Caco-2 (cell line): ENCODE results near the gene DNAJC21. TPM values are rescaled to one million over a fixed set of nuclear protein-coding genes. Genes with fewer than 3 reads are reported as not detected.

Experiments used
- BruUV-seq: library from RNA; stranded (reverse); fragments of 400-500 nt; replicated peaks from 2 replicates; lab custom pipeline; 2021; lab: Mats Ljungman, UMichigan
- CTCF ChIA-PET: fragments of 300-600 bp; sonication (Branson Sonifier 250); formaldehyde crosslinking; loops from one replicate; lab custom pipeline; 2022; ENCODE audit warnings: antibody characterized with exemption; lab: Charles Lee
- POLR2A ChIA-PET: fragments of 300-600 bp; sonication (Branson Sonifier 250); formaldehyde crosslinking; loops from one replicate; lab custom pipeline; 2022; ENCODE audit warnings: antibody characterized with exemption; lab: Charles Lee
- DNase-seq, 2 experiments: peaks; one replicate each; pipeline versions ENCODE4 v3.0.0 to v3.0.0-alpha.2; 2020 to 2022
- H3K27me3 ChIP-seq: replicated peaks from 2 replicates; pipeline ENCODE4 v1.6.0; 2011; ENCODE audit warnings: low read length; ENCODE audit not compliant: control insufficient read depth, insufficient read depth
- H3K36me3 ChIP-seq: 2 replicates; pipeline ENCODE4 v1.5.1; 2011; ENCODE audit warnings: low read length; ENCODE audit not compliant: control insufficient read depth, insufficient read depth
- H3K4me1 ChIP-seq: fragments of 250-450 bp; sonication (Bioruptor Pico); 2 replicates; pipeline ENCODE4 v1.5.1; 2020; ENCODE audit warnings: mild to moderate bottlenecking
- H3K4me3 ChIP-seq: 2 replicates; pipeline ENCODE4 v1.5.1; 2011; ENCODE audit warnings: low read depth, mild to moderate bottlenecking, control low read depth, low read length
- H3K9me3 ChIP-seq: fragments of 250-450 bp; sonication (Bioruptor Pico); 2 replicates; pipeline ENCODE4 v1.5.1; 2020; ENCODE audit warnings: mild to moderate bottlenecking, moderate library complexity
- H3K27ac Mint-ChIP-seq: one replicate; pipeline ENCODE4 v1.8.0; 2022; ENCODE audit warnings: mixed read lengths; ENCODE audit not compliant: unreplicated experiment
- H3K27me3 Mint-ChIP-seq: one replicate; pipeline ENCODE4 v1.8.0; 2022; ENCODE audit warnings: mixed read lengths; ENCODE audit not compliant: insufficient read depth, unreplicated experiment
- H3K36me3 Mint-ChIP-seq: one replicate; pipeline ENCODE4 v1.8.0; 2022; ENCODE audit warnings: mild to moderate bottlenecking, mixed read lengths; ENCODE audit not compliant: insufficient read depth, unreplicated experiment
- H3K4me1 Mint-ChIP-seq: one replicate; pipeline ENCODE4 v1.8.0; 2022; ENCODE audit warnings: low read depth, mixed read lengths; ENCODE audit not compliant: unreplicated experiment
- H3K4me3 Mint-ChIP-seq: one replicate; pipeline ENCODE4 v1.8.0; 2022; ENCODE audit warnings: mild to moderate bottlenecking, moderate library complexity, mixed read lengths; ENCODE audit not compliant: unreplicated experiment
- H3K9me3 Mint-ChIP-seq: one replicate; pipeline ENCODE4 v1.8.0; 2022; ENCODE audit warnings: mixed read lengths; ENCODE audit not compliant: unreplicated experiment
- CTCF ChIP-seq, 2 experiments: fragments of 200-600 bp in 1 of 2; IDR thresholded peaks; 1 replicate in 1 of 2; 2 replicates in 1 of 2; pipeline versions ENCODE4 v1.5.1 to v1.8.0; 2011 to 2022; ENCODE audit warnings: antibody characterized with exemption in 1 of 2, control low read depth in 1 of 2, inconsistent platforms in 1 of 2, low read depth in 1 of 2, low read length in 1 of 2, mild to moderate bottlenecking in 1 of 2, moderate library complexity in 1 of 2; ENCODE audit not compliant: insufficient read depth in 1 of 2, severe bottlenecking in 1 of 2, unreplicated experiment in 1 of 2
- intact Hi-C: fragments of 100-400 bp; cut with micrococcal nuclease; formaldehyde crosslinking; loops from one replicate; pipeline ENCODE4 v1.10.0; 2022; ENCODE audit not compliant: unreplicated experiment
- total RNA-seq: library from RNA; stranded (reverse); gene quantifications from 2 replicates; pipeline ENCODE4 v1.2.3, GENCODE V29; 2022

Gene DNAJC21
- total RNA-seq, 1 experiment from 2014 or later, result 66.0 TPM

GRCh38 chr5:34976347-34976746, 47.0 kb downstream of the DNAJC21 start:
- peaks cover 7% of the 10 kb centered on the region for H3K4me1 Mint-ChIP-seq
- no peaks in the 10 kb centered on the region for H3K36me3 Mint-ChIP-seq
- ChIA-PET POLR2A (no interaction called here), CTCF (no interaction called here)
- Histone ChIP-seq H3K9me3 (no peaks in the 10 kb centered on the region; the same call in 1 of the 2 replicates), H3K4me3 (no peak overlapping the region), H3K36me3 (no peaks in the 10 kb centered on the region), H3K27me3 (no peaks in the 10 kb centered on the region), H3K4me1 (no peaks in the 10 kb centered on the region)
- BruUV-seq, result no TSS peak
- intact Hi-C loops, result no loop called here
- H3K27ac Mint-ChIP-seq, result no peak overlapping the region
- H3K27me3 Mint-ChIP-seq, result no peaks in the 10 kb centered on the region
- no peak for DNase-seq
- no peak overlapping the region for H3K4me3 Mint-ChIP-seq
- peaks cover 15% of the 10 kb centered on the region for H3K9me3 Mint-ChIP-seq
- no peak for TF ChIP-seq CTCF (IDR thresholded peaks at IDR 0.05; ENCODE audit: insufficient read depth in 1 of 2, low read depth in 1 of 2, low read length in 1 of 2, severe bottlenecking in 1 of 2, unreplicated experiment in 1 of 2)

GRCh38 chr5:34977934-34978613, 48.7 kb downstream of the DNAJC21 start:
- Mint-ChIP-seq H3K4me1 (peaks cover 7% of the 10 kb centered on the region), H3K9me3 (peaks cover 20% of the 10 kb centered on the region), H3K36me3 (no peaks in the 10 kb centered on the region), H3K27ac (no peak overlapping the region), H3K27me3 (no peaks in the 10 kb centered on the region), H3K4me3 (no peak overlapping the region)
- no peaks in the 10 kb centered on the region for H3K4me1 ChIP-seq
- TF ChIP-seq CTCF (IDR thresholded peaks at IDR 0.05; ENCODE audit: insufficient read depth in 1 of 2, low read depth in 1 of 2, low read length in 1 of 2, severe bottlenecking in 1 of 2, unreplicated experiment in 1 of 2), result no peak
- no peak overlapping the region for H3K4me3 ChIP-seq
- ChIA-PET CTCF (no interaction called here), POLR2A (no interaction called here)
- intact Hi-C loops, result no loop called here
- no peak for DNase-seq
- no peaks in the 10 kb centered on the region for H3K27me3 ChIP-seq
- no peaks in the 10 kb centered on the region; the same call in 1 of the 2 replicates for H3K9me3 ChIP-seq
- H3K36me3 ChIP-seq, result no peaks in the 10 kb centered on the region
- BruUV-seq, result no TSS peak

- H3K4me3 ChIP-seq, result no peak overlapping the region
- H3K4me1 ChIP-seq, result no peaks in the 10 kb centered on the region
- Mint-ChIP-seq H3K4me3 (no peak overlapping the region), H3K4me1 (peaks cover 7% of the 10 kb centered on the region), H3K27me3 (no peaks in the 10 kb centered on the region), H3K36me3 (no peaks in the 10 kb centered on the region), H3K27ac (no peak overlapping the region), H3K9me3 (peaks cover 20% of the 10 kb centered on the region)
- no TSS peak for BruUV-seq
- H3K9me3 ChIP-seq, result no peaks in the 10 kb centered on the region; the same call in 1 of the 2 replicates
- H3K27me3 ChIP-seq, result no peaks in the 10 kb centered on the region
- DNase-seq, result no peak
- no peaks in the 10 kb centered on the region for H3K36me3 ChIP-seq
- intact Hi-C loops, result no loop called here
- CTCF ChIA-PET, result no interaction called here
- no peak for TF ChIP-seq CTCF (IDR thresholded peaks at IDR 0.05; ENCODE audit: insufficient read depth in 1 of 2, low read depth in 1 of 2, low read length in 1 of 2, severe bottlenecking in 1 of 2, unreplicated experiment in 1 of 2)
- POLR2A ChIA-PET, result no interaction called here
Measured at GRCh38 chr5:34978681-34979080, 49.3 kb downstream of the DNAJC21 start.
